ENCODE data around the gene FANCC.

- TF ChIP-seq NFRKB (IDR thresholded peaks at IDR 0.05) (no peak), LEF1 (IDR thresholded peaks at IDR 0.05; ENCODE audit: borderline replicate concordance) (no peak)
Observed at GRCh38 chr9:95237336-95237735, 80.2 kb downstream of the FANCC start.

Measured in HEK293T (cell line).